Endothelial cell of umbilical vein (primary cell): ENCODE measurements around the gene ATAD3A. TPM values are rescaled to one million over a fixed set of nuclear protein-coding genes. Genes with fewer than 3 reads are reported as not detected.

ENCODE experiments used
- BruUV-seq: library from RNA; stranded (reverse); fragments of 400-500 nt; replicated peaks from 2 replicates; lab custom pipeline; 2021; lab: Mats Ljungman, UMichigan
- CTCF ChIA-PET: fragments of 300-600, 350-600 bp; sonication (Branson Sonifier 250); formaldehyde crosslinking; loops from one replicate; lab custom pipeline; 2021; ENCODE audit warnings: antibody characterized with exemption, inconsistent platforms; lab: Charles Lee
- POLR2A ChIA-PET: fragments of 300-600, 350-600 bp; sonication (Branson Sonifier 250); formaldehyde crosslinking; loops from one replicate; lab custom pipeline; 2021; ENCODE audit warnings: antibody characterized with exemption, inconsistent platforms; lab: Charles Lee
- DNase-seq: peaks from one replicate; pipeline ENCODE4 v3.0.0-alpha.2; 2011; ENCODE audit warnings: low read depth, low spot score
- FAIRE-seq: peaks from 2 replicates; lab custom pipeline; 2011; peaks lifted over from hg19 to GRCh38; lab: Jason Lieb, UNC
- H2AFZ ChIP-seq: 2 replicates; pipeline ENCODE4 v1.6.0; 2012; ENCODE audit warnings: low read depth, low read length, control low read depth, inconsistent platforms
- H3K27ac ChIP-seq: 2 replicates; pipeline ENCODE4 v1.5.1; 2011; ENCODE audit warnings: low read depth, mild to moderate bottlenecking, control low read depth, low read length, moderate library complexity; ENCODE audit not compliant: insufficient read depth
- H3K27me3 ChIP-seq, 2 experiments: 2 replicates each; pipeline versions ENCODE4 v1.6.0 to v1.6.1; 2011; ENCODE audit warnings: low read length in 2 of 2, mixed read lengths in 1 of 2; ENCODE audit not compliant: control insufficient read depth in 2 of 2, insufficient read depth in 2 of 2
- H3K36me3 ChIP-seq, 2 experiments: 2 replicates in 1 of 2; 3 replicates in 1 of 2; pipeline ENCODE4 v1.5.1; 2011; ENCODE audit warnings: low read length in 2 of 2, mild to moderate bottlenecking in 1 of 2, moderate library complexity in 1 of 2; ENCODE audit not compliant: control insufficient read depth in 2 of 2, insufficient read depth in 2 of 2; ENCODE audit errors: extremely low read depth in 1 of 2
- H3K4me1 ChIP-seq: 3 replicates; pipeline ENCODE4 v1.5.1; 2011; ENCODE audit warnings: mild to moderate bottlenecking, low read length; ENCODE audit not compliant: control insufficient read depth, insufficient read depth; ENCODE audit errors: extremely low read depth
- H3K4me2 ChIP-seq: 2 replicates; pipeline ENCODE4 v1.6.1; 2011; ENCODE audit warnings: low read length, control low read depth, mixed read lengths; ENCODE audit not compliant: insufficient read depth
- H3K4me3 ChIP-seq, 3 experiments: fragments of 200-600 bp in 1 of 3; sonication (generic), shearing (Covaris generic) in 1 of 3; replicated peaks in 1 of 3; 2 replicates each; pipeline ENCODE4 v1.5.1; 2011 to 2016; ENCODE audit warnings: control low read depth in 3 of 3, low read length in 3 of 3, mild to moderate bottlenecking in 2 of 3, inconsistent platforms in 1 of 3, low read depth in 1 of 3, moderate library complexity in 1 of 3; ENCODE audit not compliant: insufficient read depth in 1 of 3
- H3K79me2 ChIP-seq: 2 replicates; pipeline ENCODE4 v1.6.0; 2012; ENCODE audit warnings: low read length, inconsistent platforms; ENCODE audit not compliant: control insufficient read depth, insufficient read depth
- H3K9ac ChIP-seq: replicated peaks from 2 replicates; pipeline ENCODE3; 2011; ENCODE audit warnings: low read length, control low read depth; ENCODE audit not compliant: insufficient read depth; ENCODE audit errors: extremely low read depth
- H3K9me1 ChIP-seq: replicated peaks from 3 replicates; pipeline ENCODE4 v1.6.0; 2011; ENCODE audit warnings: mild to moderate bottlenecking, low read length; ENCODE audit not compliant: control insufficient read depth, insufficient read depth; ENCODE audit errors: extremely low read depth
- H3K9me3 ChIP-seq: replicated peaks from 2 replicates; pipeline ENCODE4 v1.5.1; 2012; ENCODE audit warnings: low read length, inconsistent platforms; ENCODE audit not compliant: control insufficient read depth, insufficient read depth
- H4K20me1 ChIP-seq: replicated peaks from 2 replicates; pipeline ENCODE3; 2011; ENCODE audit warnings: mild to moderate bottlenecking, low read length; ENCODE audit not compliant: control insufficient read depth, insufficient read depth; ENCODE audit errors: extremely low read depth
- CTCF ChIP-seq, 2 donors: IDR thresholded peaks; 1 replicate in 1 of 2; 2 replicates in 1 of 2; pipeline ENCODE4 v1.5.1; 2011; ENCODE audit warnings: low read length in 2 of 2, mild to moderate bottlenecking in 2 of 2, moderate library complexity in 2 of 2, control low read depth in 1 of 2, inconsistent platforms in 1 of 2, low read depth in 1 of 2; ENCODE audit not compliant: insufficient read depth in 1 of 2; ENCODE audit errors: extremely low read depth in 1 of 2
- EZH2 ChIP-seq: IDR thresholded peaks from 2 replicates; pipeline ENCODE4 v1.6.1; 2012; ENCODE audit warnings: borderline replicate concordance, low read depth, mild to moderate bottlenecking, moderate library complexity, low read length, inconsistent platforms; ENCODE audit not compliant: severe bottlenecking
- FOS ChIP-seq: IDR thresholded peaks from 2 replicates; pipeline ENCODE4 v1.6.1; 2011; ENCODE audit warnings: mild to moderate bottlenecking, low read length, moderate library complexity, borderline replicate concordance; ENCODE audit not compliant: insufficient read depth
- GATA2 ChIP-seq: IDR thresholded peaks from 2 replicates; pipeline ENCODE4 v1.7.0; 2011; ENCODE audit warnings: low read depth, mild to moderate bottlenecking, moderate library complexity, mixed read lengths, low read length; ENCODE audit not compliant: insufficient read length, insufficient read depth
- JUN ChIP-seq: IDR thresholded peaks from 2 replicates; pipeline ENCODE4 v1.6.1; 2011; ENCODE audit warnings: borderline replicate concordance, low read depth; ENCODE audit not compliant: insufficient read length, insufficient read depth
- MAX ChIP-seq: IDR thresholded peaks from 2 replicates; pipeline ENCODE4 v1.6.1; 2011; ENCODE audit not compliant: insufficient read depth, insufficient read length
- MYC ChIP-seq: IDR thresholded peaks from one replicate; pipeline ENCODE4 v1.6.1; 2011; ENCODE audit warnings: mild to moderate bottlenecking, low read depth, low read length
- POLR2A ChIP-seq: IDR thresholded peaks from 2 replicates; pipeline ENCODE4 v1.6.1; 2012; ENCODE audit warnings: low read depth, mild to moderate bottlenecking, control low read depth, low read length
- POLR2AphosphoS5 ChIP-seq: IDR thresholded peaks from 2 replicates; pipeline ENCODE4 v1.6.1; 2012; ENCODE audit warnings: low read depth, mild to moderate bottlenecking, control low read depth, low read length, moderate library complexity; ENCODE audit not compliant: insufficient read depth
- dilution Hi-C: fragments of 300-500 bp; cut with MboI; formaldehyde crosslinking; loops from one replicate; pipeline ENCODE4 v1.15.0; 2019; ENCODE audit warnings: low sequenced_read_pairs; ENCODE audit not compliant: extremely low pct_ligation_motif_present
- intact Hi-C: fragments of 100-400 bp; cut with micrococcal nuclease; formaldehyde crosslinking; loops from one replicate; pipeline ENCODE4 v1.10.0; 2022
- polyA plus RNA-seq, 4 experiments: library from polyadenylated mRNA; depleted of rRNA in 3 of 4; stranded (reverse) in 3 of 4; unstranded in 1 of 4; fragments of >200 nt; gene quantifications; 2 replicates each; pipeline versions ENCODE4 v1.2.1 to v1.2.3, GENCODE V29; 2011 to 2012; ENCODE audit warnings: missing spikeins in 1 of 4
- total RNA-seq: library from RNA; stranded (reverse); gene quantifications from 2 replicates; pipeline ENCODE4 v1.2.3, GENCODE V29; 2021

The ATAD3A gene
- total and polyA plus RNA-seq, 2 donors (not counting 3 experiments of a cell fraction or from before 2014, with no cell fraction given): 24.9 to 55.2 TPM

- H3K27me3 ChIP-seq: no peaks in the 10 kb centered on the region
- FAIRE-seq (no peak), DNase-seq (no peak)
- H3K27ac ChIP-seq: no peak overlapping the region
- no peak overlapping the region for H3K9ac ChIP-seq
- H2AFZ ChIP-seq: no peak overlapping the region
- ChIA-PET POLR2A (no interaction called here), CTCF (no interaction called here)
- H4K20me1 ChIP-seq: no peaks in the 10 kb centered on the region
- peaks cover 6% of the 10 kb centered on the region for H3K79me2 ChIP-seq
- BruUV-seq: no TSS peak
- H3K4me1 ChIP-seq: no peaks in the 10 kb centered on the region
- peaks cover 0 to 3% of the 10 kb centered on the region in 2 experiments for H3K36me3 ChIP-seq
- intact Hi-C loops: no loop called here
- no peak overlapping the region for H3K4me2 ChIP-seq
- no peak overlapping the region for H3K4me3 ChIP-seq
- H3K9me3 ChIP-seq: no peaks in the 10 kb centered on the region
- dilution Hi-C loops: no loop called here
- no peaks in the 10 kb centered on the region for H3K9me1 ChIP-seq
- TF ChIP-seq EZH2: no peak
- no peak for TF ChIP-seq POLR2A
- no peak for TF ChIP-seq MYC
- TF ChIP-seq JUN: no peak
- TF ChIP-seq FOS: no peak
- TF ChIP-seq GATA2: no peak
- no peak for TF ChIP-seq POLR2AphosphoS5
- TF ChIP-seq MAX: no peak
- no peak for TF ChIP-seq CTCF (IDR thresholded peaks at IDR 0.05; ENCODE audit: extremely low read depth in 1 of 2, insufficient read depth in 1 of 2, low read depth in 1 of 2, low read length in 2 of 2)
Observed at GRCh38 chr1:1547476-1547875, 35.5 kb downstream of the ATAD3A start.
